Measurements from ENCODE around the gene KCNA10.

Gene KCNA10

DNA sequence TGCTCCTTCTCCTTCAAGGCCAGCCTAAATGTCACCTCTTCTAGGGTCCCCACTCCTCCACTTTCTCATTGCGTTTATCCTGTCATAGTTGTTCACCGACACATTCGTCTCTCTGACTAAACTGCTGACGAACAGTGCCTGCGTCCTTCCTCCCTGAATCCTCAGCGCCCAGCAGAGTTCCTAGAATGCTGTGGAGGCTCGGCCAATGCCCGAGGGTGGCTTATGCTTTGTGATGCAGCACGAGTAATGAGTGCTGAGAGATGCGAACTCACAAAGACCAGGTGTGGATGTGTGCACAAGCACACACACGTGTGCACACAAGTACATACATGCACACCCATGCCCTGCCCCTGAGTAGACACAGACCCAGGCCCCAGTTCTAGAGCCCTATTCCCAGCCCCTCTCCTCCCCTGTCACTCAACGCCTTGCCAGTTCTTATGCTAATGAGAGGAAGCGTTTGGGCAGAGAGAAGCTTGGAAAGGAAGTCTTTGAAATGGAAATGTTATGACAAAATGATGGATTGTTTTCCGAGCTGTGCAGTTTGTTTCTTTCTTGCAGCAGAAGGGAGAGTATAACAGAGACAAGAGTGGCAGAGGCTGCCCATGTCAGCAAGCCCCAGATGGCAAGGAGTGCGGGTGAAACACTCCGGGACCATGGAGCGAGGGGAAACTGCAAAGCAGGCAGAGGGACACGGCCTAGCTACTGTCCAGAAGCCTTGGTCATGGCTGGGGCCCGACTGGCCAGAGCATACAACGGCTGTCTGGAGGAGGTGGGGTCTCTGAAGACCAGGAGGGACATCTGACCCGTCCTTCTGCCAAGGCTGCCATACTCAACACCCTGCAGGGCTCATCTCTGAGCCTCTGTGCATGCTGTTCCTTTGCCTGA lies 24.2 kb downstream of the KCNA10 start:
- no peaks in the 10 kb centered on the region for H3K9me3 ChIP-seq (ENCODE audit: control insufficient read depth, insufficient read depth, low read length)
- no peak overlapping the region for H3K4me3 ChIP-seq (ENCODE audit: low read depth, low read length)
- no peaks in the 10 kb centered on the region for H3K36me3 ChIP-seq (ENCODE audit: control insufficient read depth, insufficient read depth, low read length)
- H3K27me3 ChIP-seq (ENCODE audit: control insufficient read depth, insufficient read depth, low read length): peaks cover 4% of the 10 kb centered on the region
- H3K9ac ChIP-seq (ENCODE audit: low read depth, low read length): no peak overlapping the region
- H3K4me1 ChIP-seq (ENCODE audit: control insufficient read depth, insufficient read depth, low read length): peaks cover 18% of the 10 kb centered on the region

DNA sequence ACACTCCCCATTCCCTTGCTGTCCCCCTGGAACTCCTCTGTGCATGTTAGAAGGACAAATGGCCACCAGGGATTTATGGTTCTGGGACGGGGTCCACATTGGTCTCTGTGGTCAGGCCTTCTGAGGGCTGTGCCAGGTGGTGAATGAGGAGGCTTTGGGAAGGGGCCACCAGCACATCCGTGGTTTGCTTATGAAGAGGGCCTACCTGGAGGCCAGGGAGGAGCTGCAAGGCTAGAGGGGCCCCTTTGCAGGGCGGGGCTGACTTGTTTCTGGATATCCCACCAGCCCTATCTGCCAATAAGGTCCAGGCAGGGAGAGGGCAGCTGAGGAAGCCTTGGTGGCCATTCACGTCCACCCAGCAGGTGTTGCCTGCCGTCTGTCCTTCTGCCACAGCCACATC lies 24.9 kb downstream of the KCNA10 start:
- H3K9me3 ChIP-seq (ENCODE audit: control insufficient read depth, insufficient read depth, low read length): no peaks in the 10 kb centered on the region
- no peaks in the 10 kb centered on the region for H3K36me3 ChIP-seq (ENCODE audit: control insufficient read depth, insufficient read depth, low read length)
- H3K4me3 ChIP-seq (ENCODE audit: low read depth, low read length): no peak overlapping the region
- H3K27me3 ChIP-seq (ENCODE audit: control insufficient read depth, insufficient read depth, low read length): peaks cover 4% of the 10 kb centered on the region
- peaks cover 18% of the 10 kb centered on the region for H3K4me1 ChIP-seq (ENCODE audit: control insufficient read depth, insufficient read depth, low read length)
- no peak overlapping the region for H3K9ac ChIP-seq (ENCODE audit: low read depth, low read length)

GRCh38 chr1:110493059-110493699 lies 25.8 kb downstream of the KCNA10 start:
- H3K36me3 ChIP-seq (ENCODE audit: control insufficient read depth, insufficient read depth, low read length): no peaks in the 10 kb centered on the region
- H3K27me3 ChIP-seq (ENCODE audit: control insufficient read depth, insufficient read depth, low read length): peaks cover 4% of the 10 kb centered on the region
- no peak overlapping the region for H3K4me3 ChIP-seq (ENCODE audit: low read depth, low read length)
- H3K9me3 ChIP-seq (ENCODE audit: control insufficient read depth, insufficient read depth, low read length): no peaks in the 10 kb centered on the region
- no peak overlapping the region for H3K9ac ChIP-seq (ENCODE audit: low read depth, low read length)
- H3K4me1 ChIP-seq (ENCODE audit: control insufficient read depth, insufficient read depth, low read length): peaks cover 18% of the 10 kb centered on the region

GRCh38 chr1:110492573-110492972 lies 26.4 kb downstream of the KCNA10 start:
- Histone ChIP-seq H3K27me3 (ENCODE audit: control insufficient read depth, insufficient read depth, low read length) (peaks cover 4% of the 10 kb centered on the region), H3K36me3 (ENCODE audit: control insufficient read depth, insufficient read depth, low read length) (no peaks in the 10 kb centered on the region), H3K9me3 (ENCODE audit: control insufficient read depth, insufficient read depth, low read length) (no peaks in the 10 kb centered on the region), H3K9ac (ENCODE audit: low read depth, low read length) (no peak overlapping the region), H3K4me1 (ENCODE audit: control insufficient read depth, insufficient read depth, low read length) (peaks cover 18% of the 10 kb centered on the region), H3K4me3 (ENCODE audit: low read depth, low read length) (no peak overlapping the region)

- Histone ChIP-seq H3K27me3 (ENCODE audit: control insufficient read depth, insufficient read depth, low read length) (peaks cover 4% of the 10 kb centered on the region), H3K9me3 (ENCODE audit: control insufficient read depth, insufficient read depth, low read length) (no peaks in the 10 kb centered on the region), H3K4me1 (ENCODE audit: control insufficient read depth, insufficient read depth, low read length) (peaks cover 18% of the 10 kb centered on the region), H3K36me3 (ENCODE audit: control insufficient read depth, insufficient read depth, low read length) (no peaks in the 10 kb centered on the region), H3K4me3 (ENCODE audit: low read depth, low read length) (no peak overlapping the region), H3K9ac (ENCODE audit: low read depth, low read length) (no peak overlapping the region)
These were observed 28.1 kb downstream of the KCNA10 start for GRCh38 chr1:110490791-110491451.

- Histone ChIP-seq H3K9ac (ENCODE audit: low read depth, low read length) (no peak overlapping the region), H3K4me3 (ENCODE audit: low read depth, low read length) (no peak overlapping the region), H3K4me1 (ENCODE audit: control insufficient read depth, insufficient read depth, low read length) (peaks cover 10% of the 10 kb centered on the region), H3K36me3 (ENCODE audit: control insufficient read depth, insufficient read depth, low read length) (no peaks in the 10 kb centered on the region), H3K9me3 (ENCODE audit: control insufficient read depth, insufficient read depth, low read length) (no peaks in the 10 kb centered on the region), H3K27me3 (ENCODE audit: control insufficient read depth, insufficient read depth, low read length) (no peaks in the 10 kb centered on the region)
These were observed 28.9 kb downstream of the KCNA10 start for GRCh38 chr1:110489973-110490542.

DNA sequence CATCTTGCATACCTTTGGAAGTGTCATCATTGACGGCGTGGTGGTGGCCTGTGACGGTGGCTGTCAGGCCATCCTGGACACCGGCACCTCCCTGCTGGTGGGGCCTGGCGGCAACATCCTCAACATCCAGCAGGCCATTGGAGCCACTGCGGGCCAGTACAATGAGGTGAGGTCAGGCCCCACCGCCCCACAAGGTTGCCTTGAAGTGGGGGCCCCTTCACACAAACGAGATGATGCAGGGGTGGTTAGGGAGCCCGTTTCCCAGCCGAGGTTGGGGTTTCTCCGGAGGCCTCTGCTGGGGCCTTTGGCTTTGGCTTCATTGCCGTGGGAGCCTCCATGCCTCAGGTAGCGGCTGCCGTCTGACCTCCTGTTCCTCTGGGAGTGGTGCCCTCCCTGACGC lies 29.6 kb downstream of the KCNA10 start:
- H3K4me1 ChIP-seq (ENCODE audit: control insufficient read depth, insufficient read depth, low read length): peaks cover 3% of the 10 kb centered on the region
- H3K4me3 ChIP-seq (ENCODE audit: low read depth, low read length): no peak overlapping the region
- no peaks in the 10 kb centered on the region for H3K27me3 ChIP-seq (ENCODE audit: control insufficient read depth, insufficient read depth, low read length)
- H3K36me3 ChIP-seq (ENCODE audit: control insufficient read depth, insufficient read depth, low read length): no peaks in the 10 kb centered on the region
- H3K9ac ChIP-seq (ENCODE audit: low read depth, low read length): no peak overlapping the region
- no peaks in the 10 kb centered on the region for H3K9me3 ChIP-seq (ENCODE audit: control insufficient read depth, insufficient read depth, low read length)

DNA sequence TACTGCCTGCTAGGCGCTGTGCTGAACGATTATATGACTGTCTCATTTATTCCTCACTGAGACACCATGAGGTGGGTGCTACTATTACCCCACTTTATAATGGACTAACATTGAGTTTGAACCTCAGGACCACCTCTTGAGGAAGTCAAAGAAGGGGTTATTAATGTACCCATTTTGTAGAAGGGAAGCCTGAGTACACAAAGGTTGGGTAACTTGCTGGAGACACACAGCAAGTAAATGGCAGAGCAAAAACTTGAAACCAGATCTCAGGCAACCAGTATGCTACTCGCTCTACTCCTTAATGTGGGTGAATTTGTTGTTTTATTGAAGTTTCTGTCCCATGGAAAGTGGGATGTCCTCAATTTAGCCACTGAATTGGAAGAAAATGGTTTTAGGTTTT lies 30.1 kb downstream of the KCNA10 start:
- no peak overlapping the region for H3K4me3 ChIP-seq (ENCODE audit: low read depth, low read length)
- H3K36me3 ChIP-seq (ENCODE audit: control insufficient read depth, insufficient read depth, low read length): no peaks in the 10 kb centered on the region
- no peaks in the 10 kb centered on the region for H3K4me1 ChIP-seq (ENCODE audit: control insufficient read depth, insufficient read depth, low read length)
- H3K9ac ChIP-seq (ENCODE audit: low read depth, low read length): no peak overlapping the region
- H3K9me3 ChIP-seq (ENCODE audit: control insufficient read depth, insufficient read depth, low read length): no peaks in the 10 kb centered on the region
- no peaks in the 10 kb centered on the region for H3K27me3 ChIP-seq (ENCODE audit: control insufficient read depth, insufficient read depth, low read length)

DNA sequence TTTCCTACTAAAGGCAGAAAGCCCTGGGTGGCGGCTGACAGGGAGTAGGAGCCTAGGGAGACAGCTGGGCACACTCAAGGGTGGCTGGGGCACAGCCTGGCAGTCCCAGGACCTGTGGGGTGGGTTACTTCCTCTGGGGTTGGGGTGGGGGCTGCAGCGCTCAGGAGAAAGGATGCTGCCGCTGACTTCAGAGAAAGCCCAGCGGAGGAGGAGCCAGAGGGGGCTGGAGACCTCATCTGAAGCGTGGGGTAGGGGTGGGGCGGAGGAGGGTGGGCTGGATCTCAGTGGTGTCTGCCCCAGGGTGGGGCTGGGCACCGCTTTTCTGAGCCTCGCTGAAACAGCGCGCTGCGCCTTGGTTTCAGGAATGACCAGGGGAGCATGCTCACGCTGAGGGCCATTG lies 30.8 kb downstream of the KCNA10 start:
- H3K9me3 ChIP-seq (ENCODE audit: control insufficient read depth, insufficient read depth, low read length): no peaks in the 10 kb centered on the region
- no peak overlapping the region for H3K9ac ChIP-seq (ENCODE audit: low read depth, low read length)
- no peak overlapping the region for H3K4me3 ChIP-seq (ENCODE audit: low read depth, low read length)
- no peaks in the 10 kb centered on the region for H3K36me3 ChIP-seq (ENCODE audit: control insufficient read depth, insufficient read depth, low read length)
- H3K27me3 ChIP-seq (ENCODE audit: control insufficient read depth, insufficient read depth, low read length): no peaks in the 10 kb centered on the region
- no peaks in the 10 kb centered on the region for H3K4me1 ChIP-seq (ENCODE audit: control insufficient read depth, insufficient read depth, low read length)

DNA sequence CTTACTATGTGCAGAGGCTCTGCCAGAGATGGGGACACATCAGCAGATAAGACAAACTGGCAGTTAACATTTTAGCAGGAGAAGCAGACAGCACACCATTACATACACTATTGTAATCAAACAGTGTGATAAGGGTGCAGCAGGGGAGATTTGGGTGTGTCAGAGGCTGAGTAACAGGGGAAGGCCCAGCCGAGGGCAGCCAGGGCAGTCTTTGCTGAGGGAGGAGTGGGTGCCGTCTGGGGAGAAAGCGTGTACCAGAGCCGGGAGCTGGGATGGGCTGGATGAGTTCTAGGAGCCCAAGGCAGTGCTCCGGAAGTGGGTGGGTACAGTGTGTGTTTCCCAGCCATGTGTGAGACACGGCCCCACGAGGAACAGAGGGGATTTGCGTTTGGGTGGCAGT lies 31.2 kb downstream of the KCNA10 start:
- Histone ChIP-seq H3K27me3 (ENCODE audit: control insufficient read depth, insufficient read depth, low read length) (no peaks in the 10 kb centered on the region), H3K4me3 (ENCODE audit: low read depth, low read length) (no peak overlapping the region), H3K36me3 (ENCODE audit: control insufficient read depth, insufficient read depth, low read length) (no peaks in the 10 kb centered on the region), H3K9me3 (ENCODE audit: control insufficient read depth, insufficient read depth, low read length) (no peaks in the 10 kb centered on the region), H3K9ac (ENCODE audit: low read depth, low read length) (no peak overlapping the region), H3K4me1 (ENCODE audit: control insufficient read depth, insufficient read depth, low read length) (no peaks in the 10 kb centered on the region)

DNA sequence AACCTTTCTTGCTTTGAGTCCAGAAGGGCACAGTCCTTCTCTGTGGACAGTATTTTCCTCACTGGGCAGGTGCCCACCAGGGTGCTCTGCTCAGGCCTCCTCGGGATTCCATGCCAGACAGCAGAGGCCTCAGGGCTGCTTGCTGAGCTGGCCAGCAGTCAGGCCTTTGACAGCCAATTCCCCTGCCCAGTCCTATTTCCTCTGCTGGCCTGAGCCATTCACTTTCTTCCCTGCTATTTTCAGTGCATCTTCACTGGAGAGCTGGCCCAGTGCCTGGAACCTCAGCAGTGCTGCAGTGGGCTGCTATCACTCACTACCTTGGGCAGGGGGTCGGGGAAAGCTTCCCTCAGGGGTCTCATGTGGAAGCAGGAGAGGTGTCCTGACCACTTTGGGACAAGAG lies 33.2 kb downstream of the KCNA10 start:
- Histone ChIP-seq H3K4me3 (ENCODE audit: low read depth, low read length) (no peak overlapping the region), H3K9ac (ENCODE audit: low read depth, low read length) (no peak overlapping the region), H3K36me3 (ENCODE audit: control insufficient read depth, insufficient read depth, low read length) (no peaks in the 10 kb centered on the region), H3K9me3 (ENCODE audit: control insufficient read depth, insufficient read depth, low read length) (no peaks in the 10 kb centered on the region), H3K27me3 (ENCODE audit: control insufficient read depth, insufficient read depth, low read length) (no peaks in the 10 kb centered on the region), H3K4me1 (ENCODE audit: control insufficient read depth, insufficient read depth, low read length) (no peaks in the 10 kb centered on the region)
